C4-2B (cell line): ENCODE results near the gene PACSIN1.

Experiments
- ZFX ChIP-seq: fragments of 450-650 bp; IDR thresholded peaks from 2 replicates; pipeline ENCODE4 v1.6.1; 2017
- TF ChIP-seq, protein P1 (sequence below): fragments of 450-650 bp; conservative IDR thresholded peaks from 2 replicates; pipeline ENCODE4 v1.5.1; 2017; ENCODE audit warnings: mild to moderate bottlenecking

DNA sequence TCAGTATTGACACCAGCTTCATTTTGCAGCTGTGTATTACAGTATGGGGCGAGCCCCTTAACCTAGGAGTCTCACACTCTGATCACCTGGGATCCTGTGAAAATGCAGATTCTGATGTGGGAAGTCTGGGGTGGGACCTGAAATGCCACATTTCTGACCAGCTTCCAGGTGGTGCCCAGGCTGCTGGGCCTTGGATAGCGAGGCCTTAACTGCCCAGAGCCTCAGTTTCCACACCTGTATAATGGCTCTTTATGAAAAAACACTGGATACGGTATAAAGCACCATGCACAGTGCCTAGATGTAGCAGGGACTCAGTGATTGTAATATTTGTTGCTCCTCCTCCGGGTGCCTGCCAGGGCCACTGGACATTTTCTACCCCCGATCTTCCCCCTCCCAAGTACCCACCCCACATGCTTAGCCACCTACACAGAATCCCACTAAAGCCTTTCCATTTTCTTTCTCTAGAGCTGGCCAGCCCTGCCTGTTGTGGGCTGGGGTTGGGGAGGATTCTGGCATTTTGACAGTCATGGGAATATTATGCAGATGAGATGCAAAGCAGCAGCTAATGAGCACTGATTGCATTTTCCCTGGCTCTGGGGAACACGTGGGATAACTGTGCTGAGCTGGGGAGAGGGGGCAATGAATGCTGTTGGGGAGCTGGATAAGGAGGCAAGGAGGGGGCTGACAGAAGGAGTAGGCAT, 45.5 kb downstream of the PACSIN1 start:
- TF ChIP-seq, protein P1, sequence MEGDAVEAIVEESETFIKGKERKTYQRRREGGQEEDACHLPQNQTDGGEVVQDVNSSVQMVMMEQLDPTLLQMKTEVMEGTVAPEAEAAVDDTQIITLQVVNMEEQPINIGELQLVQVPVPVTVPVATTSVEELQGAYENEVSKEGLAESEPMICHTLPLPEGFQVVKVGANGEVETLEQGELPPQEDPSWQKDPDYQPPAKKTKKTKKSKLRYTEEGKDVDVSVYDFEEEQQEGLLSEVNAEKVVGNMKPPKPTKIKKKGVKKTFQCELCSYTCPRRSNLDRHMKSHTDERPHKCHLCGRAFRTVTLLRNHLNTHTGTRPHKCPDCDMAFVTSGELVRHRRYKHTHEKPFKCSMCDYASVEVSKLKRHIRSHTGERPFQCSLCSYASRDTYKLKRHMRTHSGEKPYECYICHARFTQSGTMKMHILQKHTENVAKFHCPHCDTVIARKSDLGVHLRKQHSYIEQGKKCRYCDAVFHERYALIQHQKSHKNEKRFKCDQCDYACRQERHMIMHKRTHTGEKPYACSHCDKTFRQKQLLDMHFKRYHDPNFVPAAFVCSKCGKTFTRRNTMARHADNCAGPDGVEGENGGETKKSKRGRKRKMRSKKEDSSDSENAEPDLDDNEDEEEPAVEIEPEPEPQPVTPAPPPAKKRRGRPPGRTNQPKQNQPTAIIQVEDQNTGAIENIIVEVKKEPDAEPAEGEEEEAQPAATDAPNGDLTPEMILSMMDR: no peak
- TF ChIP-seq ZFX: no peak
